Peyer's patch (tissue), 4 donors: ENCODE data around the gene VGLL2. TPM values are rescaled to one million over a fixed set of nuclear protein-coding genes. Genes with fewer than 3 reads are reported as not detected.

Experiments
- DNase-seq, 3 donors: peaks; one replicate each; pipeline ENCODE4 v3.0.0-alpha.2; 2017 to 2019
- H3K27ac ChIP-seq, 4 donors: fragments of 200-600 bp; sonication (generic); one replicate each; pipeline ENCODE4 v1.5.1; 2016 to 2019
- H3K27me3 ChIP-seq, 2 donors: fragments of 200-600 bp; sonication (generic); one replicate each; pipeline ENCODE4 v1.5.1; 2019
- H3K36me3 ChIP-seq, 3 donors: fragments of 200-600 bp; sonication (generic); one replicate each; pipeline ENCODE4 v1.5.1; 2016 to 2019
- H3K4me1 ChIP-seq, 4 donors: fragments of 200-600 bp; sonication (generic); one replicate each; pipeline ENCODE4 v1.5.1; 2016 to 2019
- H3K4me3 ChIP-seq, 4 donors: fragments of 200-600 bp; sonication (generic); 1 replicate in 3 of 4; 2 replicates in 1 of 4; pipeline ENCODE4 v1.5.1; 2016 to 2019; ENCODE audit warnings: mild to moderate bottlenecking in 1 of 4
- H3K9me3 ChIP-seq, 4 donors: fragments of 200-600 bp; sonication (generic); one replicate each; pipeline ENCODE4 v1.5.1; 2016 to 2019; ENCODE audit warnings: mild to moderate bottlenecking in 1 of 4
- POLR2A ChIP-seq, 2 donors: fragments of 450-650 bp; IDR thresholded peaks; one replicate each; pipeline ENCODE4 v1.5.1; 2017; ENCODE audit warnings: antibody characterized with exemption in 2 of 2, mild to moderate bottlenecking in 2 of 2, moderate library complexity in 2 of 2
- total RNA-seq, 4 donors: library from RNA; depleted of rRNA; stranded (reverse); fragments of >200 nt; gene quantifications; one replicate each; pipeline ENCODE4 v1.1.0, GENCODE V29; 2016
- TF ChIP-seq, protein P1 (sequence below), 6 experiments: fragments of 450-650 bp in 4 of 6; fragments of 200-600 bp in 2 of 6; sonication (generic) in 1 of 6; IDR thresholded peaks; one replicate each; pipeline ENCODE4 v1.5.1; 2017 to 2019; ENCODE audit warnings: antibody characterized with exemption in 6 of 6, mild to moderate bottlenecking in 3 of 6, moderate library complexity in 1 of 6

The VGLL2 gene
- total RNA-seq, 4 donors from 2014 or later: not detected

DNA sequence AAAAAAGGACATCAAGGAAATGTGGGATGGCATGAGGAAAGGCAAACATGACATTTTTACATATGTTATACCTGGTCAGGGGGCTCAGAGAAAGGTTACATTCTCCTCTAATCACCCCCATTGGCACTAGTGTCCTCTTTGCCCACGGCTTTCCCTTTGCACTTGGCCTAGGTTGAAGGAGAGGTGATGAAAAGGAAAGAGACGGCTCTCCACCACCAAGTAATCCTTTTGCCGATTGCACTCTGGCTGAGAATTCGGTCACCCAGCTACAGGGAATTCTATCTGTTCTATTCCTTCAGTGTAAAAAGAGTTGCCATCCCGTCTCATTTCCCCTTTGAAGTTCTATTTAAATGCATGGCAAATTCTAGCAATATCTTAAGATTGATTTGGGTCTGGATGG is 10.4 kb downstream of the VGLL2 start:
- DNase-seq: no peak
- Histone ChIP-seq H3K27ac (no peak overlapping the region), H3K36me3 (no peaks in the 10 kb centered on the region), H3K4me3 (no peak overlapping the region), H3K27me3 (peaks cover 0 to 7% of the 10 kb centered on the region in 2 donors), H3K4me1 (peaks cover 0 to 4% (median 0%) of the 10 kb centered on the region in 4 donors), H3K9me3 (no peaks in the 10 kb centered on the region)
- TF ChIP-seq, protein P1, sequence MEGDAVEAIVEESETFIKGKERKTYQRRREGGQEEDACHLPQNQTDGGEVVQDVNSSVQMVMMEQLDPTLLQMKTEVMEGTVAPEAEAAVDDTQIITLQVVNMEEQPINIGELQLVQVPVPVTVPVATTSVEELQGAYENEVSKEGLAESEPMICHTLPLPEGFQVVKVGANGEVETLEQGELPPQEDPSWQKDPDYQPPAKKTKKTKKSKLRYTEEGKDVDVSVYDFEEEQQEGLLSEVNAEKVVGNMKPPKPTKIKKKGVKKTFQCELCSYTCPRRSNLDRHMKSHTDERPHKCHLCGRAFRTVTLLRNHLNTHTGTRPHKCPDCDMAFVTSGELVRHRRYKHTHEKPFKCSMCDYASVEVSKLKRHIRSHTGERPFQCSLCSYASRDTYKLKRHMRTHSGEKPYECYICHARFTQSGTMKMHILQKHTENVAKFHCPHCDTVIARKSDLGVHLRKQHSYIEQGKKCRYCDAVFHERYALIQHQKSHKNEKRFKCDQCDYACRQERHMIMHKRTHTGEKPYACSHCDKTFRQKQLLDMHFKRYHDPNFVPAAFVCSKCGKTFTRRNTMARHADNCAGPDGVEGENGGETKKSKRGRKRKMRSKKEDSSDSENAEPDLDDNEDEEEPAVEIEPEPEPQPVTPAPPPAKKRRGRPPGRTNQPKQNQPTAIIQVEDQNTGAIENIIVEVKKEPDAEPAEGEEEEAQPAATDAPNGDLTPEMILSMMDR (IDR thresholded peaks at IDR 0.05): no peak
- TF ChIP-seq POLR2A (IDR thresholded peaks at IDR 0.05): no peak

DNA sequence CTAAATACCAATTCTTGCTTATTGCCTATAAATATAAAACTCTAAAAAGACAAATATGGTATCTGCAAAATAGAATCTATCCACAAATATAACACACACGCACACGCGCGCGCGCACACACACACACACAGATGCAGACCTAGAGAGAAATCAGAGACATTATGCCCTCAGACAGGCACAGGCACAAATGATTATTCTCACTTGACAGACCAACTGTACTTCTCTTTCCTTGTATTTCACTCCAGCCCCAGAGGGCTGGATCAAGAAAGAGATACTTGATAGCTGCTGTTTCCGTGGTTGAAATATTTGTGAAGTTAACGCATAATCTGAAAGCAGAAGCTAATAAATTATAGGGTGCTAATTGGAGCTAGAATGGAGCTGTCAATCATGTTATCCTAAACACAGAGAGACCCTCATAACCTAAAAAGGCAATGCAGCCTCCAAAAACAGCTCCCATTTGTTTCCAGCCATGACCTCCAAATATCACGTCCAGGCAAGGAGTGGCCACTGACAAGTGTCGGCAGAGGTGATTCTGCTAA is 11.5 kb downstream of the VGLL2 start:
- H3K4me3 ChIP-seq: no peak overlapping the region
- H3K4me1 ChIP-seq: no peaks in the 10 kb centered on the region
- H3K9me3 ChIP-seq: no peaks in the 10 kb centered on the region
- DNase-seq: no peak
- H3K36me3 ChIP-seq: no peaks in the 10 kb centered on the region
- H3K27me3 ChIP-seq: no peaks in the 10 kb centered on the region
- no peak for TF ChIP-seq POLR2A (IDR thresholded peaks at IDR 0.05)
- TF ChIP-seq, protein P1 (IDR thresholded peaks at IDR 0.05): no peak
- H3K27ac ChIP-seq: no peak overlapping the region

DNA sequence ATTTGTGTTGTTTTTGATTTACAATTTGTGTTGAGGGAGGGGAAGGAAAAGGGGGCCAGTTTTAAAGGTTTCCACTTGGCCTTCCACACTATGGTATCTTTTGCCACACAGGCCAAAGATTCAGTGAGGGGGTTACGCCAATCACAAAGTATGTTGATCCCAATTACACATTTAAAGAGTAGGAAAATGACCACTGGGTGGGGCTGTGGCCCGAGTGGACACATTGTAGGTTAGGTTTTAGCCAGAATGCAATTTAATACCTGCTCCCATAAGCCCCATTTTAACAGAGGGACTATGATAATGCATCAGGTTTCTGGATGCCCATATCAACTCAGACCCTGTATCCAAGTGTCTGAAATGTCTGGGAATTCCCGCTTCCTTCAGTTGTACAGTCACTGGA is 15.6 kb downstream of the VGLL2 start:
- Histone ChIP-seq H3K36me3 (no peaks in the 10 kb centered on the region), H3K27me3 (no peaks in the 10 kb centered on the region), H3K4me1 (no peaks in the 10 kb centered on the region), H3K9me3 (no peaks in the 10 kb centered on the region), H3K4me3 (no peak overlapping the region), H3K27ac (no peak overlapping the region)
- no peak for TF ChIP-seq POLR2A (IDR thresholded peaks at IDR 0.05)
- TF ChIP-seq, protein P1 (IDR thresholded peaks at IDR 0.05): no peak
- DNase-seq: no peak

DNA sequence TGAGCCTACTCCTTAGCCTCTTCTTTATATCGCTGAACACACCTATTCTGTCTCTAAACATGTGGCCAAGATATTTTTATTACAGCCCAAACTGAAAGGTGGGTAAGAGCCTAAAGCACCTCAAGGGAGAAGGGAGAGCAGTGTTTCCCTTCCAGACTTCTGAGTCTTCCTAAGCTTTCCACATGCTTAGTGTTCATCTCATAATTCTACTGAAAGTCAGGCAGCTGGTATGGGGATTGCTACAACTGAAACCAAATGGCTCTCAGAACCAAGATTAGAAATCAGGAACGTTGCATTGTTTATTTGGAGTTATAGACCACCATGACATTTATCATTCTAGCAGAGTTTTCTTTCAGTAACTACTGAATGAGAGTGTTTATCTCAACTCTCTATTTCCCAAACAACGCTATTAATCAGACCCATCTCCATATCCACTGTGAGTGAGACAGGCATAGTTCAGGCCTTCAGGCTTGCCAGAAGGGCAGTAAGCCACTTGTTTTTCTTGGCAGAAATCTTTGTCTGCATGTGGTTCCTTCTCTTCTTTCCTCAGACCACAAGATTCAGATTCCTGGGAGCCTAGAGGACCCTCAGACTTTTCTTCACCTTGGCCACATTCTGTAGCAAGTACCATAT is 22.8 kb downstream of the VGLL2 start:
- H3K9me3 ChIP-seq: no peaks in the 10 kb centered on the region
- H3K27ac ChIP-seq: no peak overlapping the region
- no peaks in the 10 kb centered on the region for H3K4me1 ChIP-seq
- TF ChIP-seq, protein P1 (IDR thresholded peaks at IDR 0.05): no peak
- TF ChIP-seq POLR2A (IDR thresholded peaks at IDR 0.05): no peak
- H3K36me3 ChIP-seq: no peaks in the 10 kb centered on the region
- no peak overlapping the region for H3K4me3 ChIP-seq
- DNase-seq: no peak
- H3K27me3 ChIP-seq: no peaks in the 10 kb centered on the region

DNA sequence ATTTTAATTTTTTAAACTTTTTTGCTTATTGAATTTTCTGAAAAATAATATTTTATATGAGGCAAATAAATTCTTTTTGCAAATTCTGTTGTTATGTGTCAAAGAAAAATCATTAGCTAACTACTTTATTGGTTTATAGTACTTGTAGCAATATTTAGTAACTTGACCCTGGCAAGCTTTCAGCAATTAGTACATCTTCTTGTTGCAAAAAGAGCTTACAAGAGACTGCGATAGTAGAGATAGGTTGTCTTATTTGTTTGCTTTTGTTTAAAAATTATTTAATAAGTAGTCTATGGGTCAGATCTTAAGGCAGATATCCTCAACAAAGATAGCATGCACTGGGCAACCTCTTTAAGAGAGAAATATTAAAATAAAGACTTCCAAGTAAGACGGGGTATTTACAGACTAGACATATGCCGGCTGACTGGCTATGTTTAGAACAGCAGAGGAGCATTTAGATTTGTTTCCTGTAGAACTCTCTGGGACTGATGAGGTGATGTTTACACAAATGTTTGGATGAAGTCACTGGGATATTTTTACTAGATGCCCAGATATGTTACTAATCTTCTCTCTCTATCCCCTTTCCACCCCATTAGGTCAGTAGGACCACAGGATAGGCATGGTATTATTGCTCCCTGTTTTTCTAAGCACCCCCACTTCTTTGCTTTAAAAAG is 25.0 kb downstream of the VGLL2 start:
- no peak overlapping the region for H3K4me3 ChIP-seq
- H3K36me3 ChIP-seq: no peaks in the 10 kb centered on the region
- H3K27ac ChIP-seq: no peak overlapping the region
- no peaks in the 10 kb centered on the region for H3K9me3 ChIP-seq
- no peaks in the 10 kb centered on the region for H3K4me1 ChIP-seq
- no peak for DNase-seq
- TF ChIP-seq, protein P1 (IDR thresholded peaks at IDR 0.05): no peak
- TF ChIP-seq POLR2A (IDR thresholded peaks at IDR 0.05): no peak
- H3K27me3 ChIP-seq: no peaks in the 10 kb centered on the region
